GM18870 (cell line): Measurements from ENCODE around the gene SLC17A1.
"Not testable (repeated sequence)": the region's sequence is repeated elsewhere in the genome, so short reads cannot be mapped to it uniquely, and the experiment has no call there.

Experiments
- ATAC-seq: cut with Tn5 transposase; IDR thresholded peaks from one replicate; pipeline ENCODE4 v1.9.1; 2021; ENCODE audit warnings: moderate library complexity; ENCODE audit not compliant: unreplicated experiment

Gene SLC17A1

DNA sequence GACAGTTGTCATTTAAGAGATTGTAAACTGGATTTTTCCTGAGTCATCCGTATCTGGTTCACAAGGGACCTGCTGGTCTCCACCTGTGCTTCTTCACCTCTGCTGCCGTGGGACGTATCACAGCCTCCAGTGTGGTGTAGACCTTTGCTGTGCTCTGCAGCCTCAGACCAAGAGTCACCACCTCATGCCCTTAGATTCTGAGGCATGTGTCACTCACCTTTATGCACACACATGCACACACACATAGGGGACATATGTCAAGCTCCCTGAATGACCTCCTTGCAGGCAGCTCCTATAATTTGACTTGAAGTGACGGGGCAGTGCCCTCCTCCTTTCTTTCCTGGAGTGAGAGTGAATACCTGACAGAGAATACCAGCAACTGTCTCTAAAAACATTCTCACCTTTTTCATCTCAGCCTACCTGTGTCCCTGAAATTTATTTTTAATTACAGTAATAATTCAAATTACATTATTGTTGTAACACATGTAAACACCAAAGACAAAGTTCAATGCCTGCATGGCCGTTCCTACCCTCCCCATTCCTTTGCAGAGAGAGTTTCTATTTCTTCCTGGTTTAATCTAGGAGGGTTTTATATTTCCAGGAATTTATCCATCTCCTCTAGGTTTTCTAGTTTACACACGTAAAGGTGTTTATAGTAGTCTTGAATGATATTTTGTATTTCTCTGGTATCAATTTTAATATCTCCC lies 73.8 kb downstream of the SLC17A1 start:
- no peak for ATAC-seq

DNA sequence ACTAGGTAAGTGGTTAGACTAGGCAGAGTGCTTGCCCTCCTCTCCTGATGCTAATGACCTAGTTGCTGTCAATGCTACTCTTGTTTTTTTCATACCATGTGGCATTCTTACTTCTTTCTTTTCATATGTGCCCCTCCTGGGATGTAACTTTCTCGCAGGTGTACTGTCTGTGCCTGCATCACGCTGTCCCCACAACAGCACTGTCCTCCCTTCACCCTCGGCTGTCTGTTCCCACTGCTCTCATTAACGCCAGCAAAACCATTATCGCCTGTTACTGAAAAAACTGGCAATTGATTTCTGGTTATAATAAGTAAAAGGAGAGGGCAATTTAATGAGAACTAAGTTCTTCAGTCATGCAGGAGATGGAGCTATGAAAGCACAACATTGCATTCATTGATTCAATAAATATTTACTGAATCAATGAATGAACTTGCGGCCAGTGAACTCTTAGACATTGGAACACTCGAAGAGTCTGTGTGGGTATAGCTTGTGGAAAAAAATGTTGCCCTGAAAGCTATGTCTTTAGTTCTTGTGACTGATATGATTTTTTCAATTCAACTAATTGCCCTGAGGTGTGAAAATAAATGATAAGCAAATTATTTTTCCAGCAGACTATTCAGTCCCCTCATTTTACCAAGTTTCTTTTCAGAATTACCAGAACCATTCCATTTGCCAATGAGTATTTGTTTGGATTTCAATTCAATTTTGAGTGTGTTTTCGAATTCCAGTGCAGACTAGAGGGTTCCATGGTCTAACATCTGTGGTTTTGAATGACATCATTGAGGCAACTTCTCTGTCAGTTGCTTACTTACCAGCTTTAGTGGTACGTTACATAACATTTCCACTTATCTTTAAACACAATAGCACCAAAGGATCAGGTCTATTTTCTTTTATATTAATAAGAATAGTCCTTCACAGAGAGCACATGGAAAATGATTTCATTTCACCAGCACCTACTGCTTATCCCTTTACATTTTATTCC lies 75.2 kb downstream of the SLC17A1 start:
- no peak for ATAC-seq

DNA sequence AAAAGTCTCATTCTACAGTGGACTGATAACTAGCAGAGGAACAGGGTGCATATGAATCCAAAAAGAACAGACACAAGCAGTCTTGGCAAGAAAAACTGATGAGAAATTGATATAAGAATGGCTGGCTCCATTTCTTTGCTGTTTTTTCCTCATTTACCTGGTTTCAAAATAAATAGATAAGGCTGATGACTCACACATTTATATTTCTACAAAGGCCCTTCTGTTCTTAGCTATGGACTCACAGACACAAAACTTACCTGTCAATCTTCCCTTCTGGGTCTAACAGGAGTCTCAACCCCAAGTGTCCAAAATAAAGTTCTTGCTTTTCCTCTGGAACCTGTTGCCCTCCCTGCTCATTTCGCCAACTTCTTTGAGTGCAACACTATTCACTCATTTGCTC lies 76.4 kb downstream of the SLC17A1 start:
- no peak for ATAC-seq

DNA sequence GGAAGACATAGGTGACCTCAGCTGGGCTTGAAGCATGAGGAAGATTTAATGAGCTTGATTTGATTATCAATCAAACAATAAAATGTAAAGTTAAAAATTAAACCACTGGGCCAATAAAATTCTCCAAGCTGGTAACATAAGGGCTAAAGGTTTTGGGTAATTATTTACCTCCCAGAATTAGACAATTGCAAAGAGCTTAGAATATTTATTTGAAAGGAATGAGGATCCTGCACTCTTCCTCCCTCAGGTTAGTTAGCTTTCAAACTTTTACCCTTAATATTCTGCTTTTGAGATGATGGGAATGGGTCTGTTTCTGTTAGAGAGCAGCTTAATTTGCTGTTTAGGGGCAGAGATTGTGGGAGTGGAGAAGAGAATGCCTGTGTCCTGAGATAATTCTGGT lies 77.3 kb downstream of the SLC17A1 start, which contains the start of gene SLC17A4:
SLC17A4 (plus strand) TSS at position 208 of the 400 bp plus-strand sequence. CDS start 7,221 bp downstream, outside the sequence.
- no peak for ATAC-seq

DNA sequence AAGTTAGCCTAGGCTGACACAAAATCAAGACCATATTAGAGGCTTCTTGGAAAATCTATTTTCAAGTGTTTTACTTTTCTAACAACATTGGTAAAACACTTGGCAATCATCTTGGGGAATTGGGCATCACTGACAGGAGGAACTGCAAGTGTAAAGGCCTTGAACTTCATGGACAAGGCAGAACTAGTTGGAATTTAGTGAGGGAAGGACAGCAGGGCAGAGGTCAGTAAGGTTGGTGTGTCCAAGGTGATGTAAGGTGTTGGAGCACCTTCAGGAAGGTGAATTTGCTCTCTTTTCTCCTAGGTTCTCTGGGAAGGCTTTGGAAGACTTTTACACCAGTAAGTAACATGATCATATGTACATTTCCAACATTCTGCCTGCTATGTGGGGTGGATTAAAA lies 78.8 kb downstream of the SLC17A1 start:
- ATAC-seq, result no peak

DNA sequence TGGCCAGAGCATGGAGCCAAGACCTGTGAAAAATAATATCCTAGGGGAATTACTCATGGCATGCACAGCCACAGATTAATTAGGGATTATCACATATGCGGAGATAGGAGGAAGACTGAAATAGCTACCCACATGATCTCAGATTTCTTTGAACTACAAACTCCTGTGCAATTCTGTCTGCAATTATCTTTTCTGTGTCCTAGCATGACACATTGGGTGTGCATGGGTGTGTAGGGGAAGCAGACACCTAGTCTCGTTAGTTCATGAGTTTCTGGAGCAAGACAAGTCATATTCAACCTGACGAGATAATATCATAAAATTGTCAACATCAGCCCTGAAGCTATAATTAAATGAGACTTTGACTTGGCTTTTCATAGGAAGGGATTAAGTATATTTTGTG lies 80.9 kb downstream of the SLC17A1 start:
- no peak for ATAC-seq

DNA sequence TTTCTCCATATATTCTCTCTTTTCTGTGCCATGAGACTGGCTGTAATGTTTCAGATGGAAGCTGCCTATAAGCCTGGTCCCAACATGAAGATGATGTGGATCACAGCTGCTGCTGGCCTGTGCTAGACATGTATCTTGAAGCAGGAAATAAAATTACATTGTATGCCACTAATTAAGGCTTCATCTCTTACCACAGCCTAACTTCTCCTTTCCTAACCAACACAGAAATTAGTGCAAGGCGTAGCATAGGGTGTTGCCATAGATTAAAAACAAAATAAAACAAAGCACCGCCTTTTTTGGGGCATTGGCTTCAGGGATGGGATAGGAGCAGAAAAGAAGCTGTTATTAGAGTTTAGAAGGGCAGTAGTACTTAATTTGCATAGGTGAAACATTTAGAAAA lies 82.0 kb downstream of the SLC17A1 start:
- ATAC-seq, result no peak

DNA sequence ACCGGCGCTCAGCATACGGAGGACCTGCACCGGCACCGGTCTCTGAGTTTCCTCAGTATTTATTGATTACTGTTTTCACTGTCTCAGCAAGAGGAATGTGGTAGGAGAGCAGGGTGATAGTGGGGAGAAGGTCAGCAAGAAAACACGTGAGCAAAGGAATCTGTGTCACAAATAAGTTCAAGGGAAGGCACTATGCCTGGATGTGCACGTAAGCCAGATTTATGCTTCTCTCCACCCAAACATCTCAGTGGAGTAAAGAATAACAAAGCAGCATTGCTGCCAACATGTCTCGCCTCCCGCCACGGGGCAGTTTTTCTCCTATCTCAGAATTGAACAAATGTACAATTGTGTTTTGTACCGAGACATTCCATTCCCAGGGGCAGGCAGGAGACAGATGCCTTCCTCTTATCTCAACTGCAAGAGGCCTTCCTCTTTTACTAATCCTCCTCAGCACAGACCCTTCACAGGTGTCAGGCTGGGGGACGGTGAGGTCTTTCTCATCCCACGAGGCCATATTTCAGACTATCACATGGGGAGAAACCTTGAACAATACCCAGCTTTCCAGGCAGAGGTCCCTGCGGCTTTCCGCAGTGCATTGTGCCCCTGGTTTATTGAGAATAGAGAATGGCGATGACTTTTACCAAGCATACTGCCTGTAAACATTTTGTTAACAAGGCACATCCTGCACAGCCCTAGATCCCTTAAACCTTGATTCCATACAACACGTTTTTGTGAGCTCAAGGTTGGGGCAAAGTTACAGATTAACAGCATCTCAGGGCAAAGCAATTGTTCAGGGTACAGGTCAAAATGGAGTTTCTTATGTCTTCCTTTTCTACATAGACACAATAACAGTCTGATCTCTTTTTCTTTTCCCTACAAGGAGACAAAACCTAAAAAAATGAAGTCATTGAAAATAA lies 83.0 kb downstream of the SLC17A1 start:
- not testable (repeated sequence) for ATAC-seq

DNA sequence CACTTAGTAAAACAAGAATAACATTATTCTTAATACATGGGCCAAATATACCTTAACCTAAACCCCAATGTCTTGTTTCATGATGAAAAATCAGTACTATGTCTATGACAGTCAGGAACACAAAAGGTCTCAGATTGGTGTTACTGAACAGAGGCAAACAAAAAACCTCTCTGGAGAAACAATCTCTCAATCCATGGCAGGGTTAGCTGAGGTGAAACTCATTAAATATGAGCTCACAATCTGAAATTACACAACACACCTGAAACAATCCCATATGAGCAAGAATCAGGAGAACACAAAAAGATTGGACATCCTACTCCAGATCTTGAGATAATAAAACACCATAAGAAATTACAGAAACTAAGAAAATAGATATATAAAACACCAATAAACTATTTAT lies 83.8 kb downstream of the SLC17A1 start:
- no peak for ATAC-seq

DNA sequence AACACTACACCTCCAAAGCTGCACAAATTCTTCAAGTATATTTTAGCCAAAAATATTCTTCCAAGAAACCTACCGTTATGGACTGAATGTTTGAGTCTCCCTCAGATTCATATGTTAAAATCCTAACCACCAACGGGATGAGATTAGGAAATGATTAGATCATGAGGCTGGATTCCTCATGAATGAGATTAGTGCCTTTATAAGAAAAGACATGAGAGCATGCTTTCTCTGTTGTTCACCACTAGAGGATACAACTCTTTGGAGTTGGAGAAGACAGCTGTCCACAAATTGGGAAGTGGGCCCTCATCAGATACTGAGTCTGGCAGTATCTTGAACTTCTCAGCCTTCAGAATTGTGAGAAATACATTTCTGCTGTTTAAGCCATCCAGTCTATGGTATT lies 84.4 kb downstream of the SLC17A1 start:
- no peak for ATAC-seq

DNA sequence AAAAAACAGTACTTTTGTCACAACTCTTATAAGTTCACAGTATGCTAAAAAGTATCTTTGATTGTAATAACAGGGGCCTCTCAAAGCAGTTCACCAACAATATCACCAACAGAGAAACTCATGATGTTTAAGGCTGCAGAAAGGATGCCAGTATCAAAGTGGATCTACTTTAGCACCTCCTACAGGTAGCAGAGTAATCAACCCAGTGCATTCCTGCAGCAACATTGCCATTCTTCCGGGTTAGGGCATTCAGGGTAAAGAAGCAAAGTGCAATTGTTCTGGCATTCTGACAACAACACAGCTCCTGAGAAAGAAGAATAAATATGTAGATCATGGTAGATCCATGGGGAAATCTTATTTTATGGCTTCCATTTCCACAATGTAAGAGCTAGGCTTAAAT lies 84.9 kb downstream of the SLC17A1 start:
- no peak for ATAC-seq

DNA sequence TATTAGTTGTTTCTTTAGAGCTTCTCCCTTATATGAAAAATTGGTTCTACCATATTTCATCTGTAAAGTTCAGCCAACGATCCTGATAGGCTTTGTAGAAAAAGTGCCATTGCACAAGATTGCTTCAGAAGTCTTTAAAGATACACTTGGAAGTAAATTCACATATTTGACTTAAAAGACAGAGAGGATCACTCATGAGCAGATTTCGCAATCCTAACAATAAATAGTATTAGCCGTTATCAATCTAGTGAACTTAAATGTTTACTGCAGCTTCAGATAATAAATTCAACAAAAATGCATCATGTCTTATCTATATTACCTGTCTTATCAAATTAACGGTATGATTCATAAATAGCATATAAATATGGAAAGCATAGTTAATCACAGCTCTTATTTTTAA lies 86.0 kb downstream of the SLC17A1 start:
- no peak for ATAC-seq

DNA sequence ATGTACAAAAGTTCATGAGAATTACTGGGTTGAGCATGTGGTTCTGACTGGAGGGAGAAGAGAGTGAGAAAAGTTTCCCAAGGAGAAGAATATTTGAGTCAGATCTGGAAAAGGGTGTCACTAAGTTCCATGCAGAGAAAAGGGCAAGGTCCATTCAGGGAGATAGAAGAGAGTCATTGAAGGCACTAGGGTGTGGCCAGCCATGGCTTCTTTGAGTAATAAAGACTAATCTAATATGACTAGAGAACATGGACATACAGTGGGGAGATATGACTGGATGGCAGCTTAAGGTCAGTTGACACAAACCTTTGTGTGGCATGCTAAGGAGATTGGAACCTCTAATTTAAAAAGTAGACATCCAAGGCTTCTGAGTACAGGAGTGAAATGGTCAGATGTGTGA lies 88.0 kb downstream of the SLC17A1 start:
- ATAC-seq, result peak; percentile 50

DNA sequence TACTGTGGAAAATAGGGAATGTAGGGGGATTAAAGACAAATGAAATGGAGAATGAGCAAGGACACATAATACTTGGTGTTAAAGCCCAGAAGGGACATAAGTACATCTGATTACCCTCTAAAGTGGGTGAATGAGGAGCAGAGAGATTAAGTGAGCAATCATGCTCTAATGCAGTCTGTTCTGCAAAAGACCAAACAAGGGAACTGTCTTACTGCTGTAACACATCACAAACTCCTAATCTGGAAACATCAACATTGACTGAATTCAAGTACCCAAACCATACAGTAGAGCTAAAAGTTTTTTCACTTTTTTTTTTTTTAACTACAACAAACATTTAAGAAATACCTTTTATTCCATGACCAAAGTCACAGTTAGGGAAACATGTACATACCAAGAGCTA lies 96.6 kb downstream of the SLC17A1 start:
- no peak for ATAC-seq
